ENCODE results near the gene BTBD2. TPM values are rescaled to one million over a fixed set of nuclear protein-coding genes. Genes with fewer than 3 reads are reported as not detected.

The BTBD2 gene
- total and polyA plus RNA-seq, 2 of the 13 experiments (the other 11 are each of a cell fraction or from before 2014, with no cell fraction given), result 28.1 to 45.3 TPM

DNA sequence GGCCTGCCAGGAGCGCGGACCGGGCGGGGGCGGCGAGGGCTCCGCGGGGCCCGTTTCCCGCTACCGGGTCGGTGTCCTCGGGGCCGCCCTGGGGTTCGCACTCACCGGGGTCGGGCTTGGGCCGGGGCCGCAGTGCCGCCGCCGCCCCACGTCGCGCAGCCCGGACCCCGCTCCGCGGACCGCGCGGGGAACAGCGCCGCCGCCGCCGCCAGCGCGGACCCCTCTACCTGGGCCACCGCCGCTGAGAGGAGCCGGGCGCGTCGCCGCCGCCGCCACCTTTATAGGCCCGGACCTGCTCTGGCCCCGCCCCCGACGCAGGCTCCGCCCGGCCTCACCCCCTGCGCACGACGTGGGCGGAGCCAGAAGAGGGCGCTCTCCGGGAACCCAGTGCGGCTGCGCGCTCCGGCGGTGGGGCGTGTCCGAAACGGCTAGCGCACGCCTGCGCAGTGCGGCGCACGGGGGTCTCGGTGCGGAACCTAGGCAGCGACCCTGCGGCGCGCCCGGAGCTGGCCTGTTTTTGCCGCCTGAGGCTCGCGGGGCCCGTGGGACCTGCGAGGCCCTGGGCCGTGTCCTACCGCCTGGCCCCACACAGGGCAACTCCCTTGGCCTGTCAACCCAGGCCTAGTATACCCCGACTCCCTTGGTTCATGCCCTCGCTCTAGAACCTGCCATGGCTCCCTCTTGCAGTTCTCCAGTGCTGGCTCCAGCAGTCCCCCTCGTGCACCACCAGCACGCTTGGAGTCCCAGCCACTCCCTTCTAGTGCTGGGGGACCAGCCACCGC, 35.7 kb upstream of the BTBD2 start, which contains the start of gene MKNK2 (continued):
- TF ChIP-seq, protein P1, sequence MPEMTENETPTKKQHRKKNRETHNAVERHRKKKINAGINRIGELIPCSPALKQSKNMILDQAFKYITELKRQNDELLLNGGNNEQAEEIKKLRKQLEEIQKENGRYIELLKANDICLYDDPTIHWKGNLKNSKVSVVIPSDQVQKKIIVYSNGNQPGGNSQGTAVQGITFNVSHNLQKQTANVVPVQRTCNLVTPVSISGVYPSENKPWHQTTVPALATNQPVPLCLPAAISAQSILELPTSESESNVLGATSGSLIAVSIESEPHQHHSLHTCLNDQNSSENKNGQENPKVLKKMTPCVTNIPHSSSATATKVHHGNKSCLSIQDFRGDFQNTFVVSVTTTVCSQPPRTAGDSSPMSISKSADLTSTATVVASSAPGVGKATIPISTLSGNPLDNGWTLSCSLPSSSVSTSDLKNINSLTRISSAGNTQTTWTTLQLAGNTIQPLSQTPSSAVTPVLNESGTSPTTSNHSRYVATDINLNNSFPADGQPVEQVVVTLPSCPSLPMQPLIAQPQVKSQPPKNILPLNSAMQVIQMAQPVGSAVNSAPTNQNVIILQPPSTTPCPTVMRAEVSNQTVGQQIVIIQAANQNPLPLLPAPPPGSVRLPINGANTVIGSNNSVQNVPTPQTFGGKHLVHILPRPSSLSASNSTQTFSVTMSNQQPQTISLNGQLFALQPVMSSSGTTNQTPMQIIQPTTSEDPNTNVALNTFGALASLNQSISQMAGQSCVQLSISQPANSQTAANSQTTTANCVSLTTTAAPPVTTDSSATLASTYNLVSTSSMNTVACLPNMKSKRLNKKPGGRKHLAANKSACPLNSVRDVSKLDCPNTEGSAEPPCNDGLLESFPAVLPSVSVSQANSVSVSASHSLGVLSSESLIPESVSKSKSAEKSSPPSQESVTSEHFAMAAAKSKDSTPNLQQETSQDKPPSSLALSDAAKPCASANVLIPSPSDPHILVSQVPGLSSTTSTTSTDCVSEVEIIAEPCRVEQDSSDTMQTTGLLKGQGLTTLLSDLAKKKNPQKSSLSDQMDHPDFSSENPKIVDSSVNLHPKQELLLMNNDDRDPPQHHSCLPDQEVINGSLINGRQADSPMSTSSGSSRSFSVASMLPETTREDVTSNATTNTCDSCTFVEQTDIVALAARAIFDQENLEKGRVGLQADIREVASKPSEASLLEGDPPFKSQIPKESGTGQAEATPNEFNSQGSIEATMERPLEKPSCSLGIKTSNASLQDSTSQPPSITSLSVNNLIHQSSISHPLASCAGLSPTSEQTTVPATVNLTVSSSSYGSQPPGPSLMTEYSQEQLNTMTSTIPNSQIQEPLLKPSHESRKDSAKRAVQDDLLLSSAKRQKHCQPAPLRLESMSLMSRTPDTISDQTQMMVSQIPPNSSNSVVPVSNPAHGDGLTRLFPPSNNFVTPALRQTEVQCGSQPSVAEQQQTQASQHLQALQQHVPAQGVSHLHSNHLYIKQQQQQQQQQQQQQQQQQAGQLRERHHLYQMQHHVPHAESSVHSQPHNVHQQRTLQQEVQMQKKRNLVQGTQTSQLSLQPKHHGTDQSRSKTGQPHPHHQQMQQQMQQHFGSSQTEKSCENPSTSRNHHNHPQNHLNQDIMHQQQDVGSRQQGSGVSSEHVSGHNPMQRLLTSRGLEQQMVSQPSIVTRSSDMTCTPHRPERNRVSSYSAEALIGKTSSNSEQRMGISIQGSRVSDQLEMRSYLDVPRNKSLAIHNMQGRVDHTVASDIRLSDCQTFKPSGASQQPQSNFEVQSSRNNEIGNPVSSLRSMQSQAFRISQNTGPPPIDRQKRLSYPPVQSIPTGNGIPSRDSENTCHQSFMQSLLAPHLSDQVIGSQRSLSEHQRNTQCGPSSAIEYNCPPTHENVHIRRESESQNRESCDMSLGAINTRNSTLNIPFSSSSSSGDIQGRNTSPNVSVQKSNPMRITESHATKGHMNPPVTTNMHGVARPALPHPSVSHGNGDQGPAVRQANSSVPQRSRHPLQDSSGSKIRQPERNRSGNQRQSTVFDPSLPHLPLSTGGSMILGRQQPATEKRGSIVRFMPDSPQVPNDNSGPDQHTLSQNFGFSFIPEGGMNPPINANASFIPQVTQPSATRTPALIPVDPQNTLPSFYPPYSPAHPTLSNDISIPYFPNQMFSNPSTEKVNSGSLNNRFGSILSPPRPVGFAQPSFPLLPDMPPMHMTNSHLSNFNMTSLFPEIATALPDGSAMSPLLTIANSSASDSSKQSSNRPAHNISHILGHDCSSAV (CRISPR knock-in tag; IDR thresholded peaks at IDR 0.05; ENCODE audit: borderline replicate concordance), result peak; percentile 93; the same call in 1 of the 2 replicates
- no peak for TF ChIP-seq SETDB1 (CRISPR knock-in tag; IDR thresholded peaks at IDR 0.05; ENCODE audit: borderline replicate concordance)
- TF ChIP-seq SIN3A (IDR thresholded peaks at IDR 0.05; ENCODE audit: borderline replicate concordance, low read depth, low read length), result 0 out of 2 replicates have a peak, but pooled peaks have one; percentile 42
- peak; percentile 59 for TF ChIP-seq YY1 (IDR thresholded peaks at IDR 0.05; ENCODE audit: insufficient read depth, insufficient replicate concordance, low read depth, low read length)
- TF ChIP-seq, protein P2, sequence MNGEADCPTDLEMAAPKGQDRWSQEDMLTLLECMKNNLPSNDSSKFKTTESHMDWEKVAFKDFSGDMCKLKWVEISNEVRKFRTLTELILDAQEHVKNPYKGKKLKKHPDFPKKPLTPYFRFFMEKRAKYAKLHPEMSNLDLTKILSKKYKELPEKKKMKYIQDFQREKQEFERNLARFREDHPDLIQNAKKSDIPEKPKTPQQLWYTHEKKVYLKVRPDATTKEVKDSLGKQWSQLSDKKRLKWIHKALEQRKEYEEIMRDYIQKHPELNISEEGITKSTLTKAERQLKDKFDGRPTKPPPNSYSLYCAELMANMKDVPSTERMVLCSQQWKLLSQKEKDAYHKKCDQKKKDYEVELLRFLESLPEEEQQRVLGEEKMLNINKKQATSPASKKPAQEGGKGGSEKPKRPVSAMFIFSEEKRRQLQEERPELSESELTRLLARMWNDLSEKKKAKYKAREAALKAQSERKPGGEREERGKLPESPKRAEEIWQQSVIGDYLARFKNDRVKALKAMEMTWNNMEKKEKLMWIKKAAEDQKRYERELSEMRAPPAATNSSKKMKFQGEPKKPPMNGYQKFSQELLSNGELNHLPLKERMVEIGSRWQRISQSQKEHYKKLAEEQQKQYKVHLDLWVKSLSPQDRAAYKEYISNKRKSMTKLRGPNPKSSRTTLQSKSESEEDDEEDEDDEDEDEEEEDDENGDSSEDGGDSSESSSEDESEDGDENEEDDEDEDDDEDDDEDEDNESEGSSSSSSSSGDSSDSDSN (CRISPR knock-in tag; IDR thresholded peaks at IDR 0.05), result no peak
- TF ChIP-seq ASH2L (IDR thresholded peaks at IDR 0.05; ENCODE audit: insufficient read length, low read depth, low read length), result peak; percentile 36
- 0 out of 2 replicates have a peak, but pooled peaks have one; percentile 61 for TF ChIP-seq NFATC3 (CRISPR knock-in tag; IDR thresholded peaks at IDR 0.05)
- peak; percentile 48; the same call in 1 of the 2 replicates for TF ChIP-seq NR1H2 (CRISPR knock-in tag; IDR thresholded peaks at IDR 0.05; ENCODE audit: borderline replicate concordance, low read depth)
- TF ChIP-seq RCOR2 (CRISPR knock-in tag; IDR thresholded peaks at IDR 0.05), result peak; percentile 95
- TF ChIP-seq RBFOX2 (IDR thresholded peaks at IDR 0.05; ENCODE audit: low read depth, low read length), result peak; percentile 96
- TF ChIP-seq ZNF136 (CRISPR knock-in tag; IDR thresholded peaks at IDR 0.05; ENCODE audit: low read depth), result no peak
- TF ChIP-seq ZNF326 (CRISPR knock-in tag; IDR thresholded peaks at IDR 0.05; ENCODE audit: borderline replicate concordance), result no peak
- peak; percentile 14; the same call in 1 of the 2 replicates for TF ChIP-seq HNF4G (IDR thresholded peaks at IDR 0.05; ENCODE audit: borderline replicate concordance, low read depth, low read length)
- peak; percentile 31; the same call in 1 of the 2 replicates for TF ChIP-seq HNF4G (CRISPR knock-in tag; IDR thresholded peaks at IDR 0.05; ENCODE audit: borderline replicate concordance, low read depth)
- TF ChIP-seq FOXK2 (IDR thresholded peaks at IDR 0.05), result no peak

All from HepG2 (cell line).